Glutamatergic neuron (in vitro differentiated cells): ENCODE data around the gene FCGR3A. TPM values are rescaled to one million over a fixed set of nuclear protein-coding genes. Genes with fewer than 3 reads are reported as not detected.
"Not testable (repeated sequence)": the region's sequence is repeated elsewhere in the genome, so short reads cannot be mapped to it uniquely, and the experiment has no call there.

ENCODE experiments used
- DNase-seq: peaks from one replicate; pipeline ENCODE4 v3.0.0; 2022
- H3K27ac Mint-ChIP-seq: one replicate; pipeline ENCODE4 v1.8.0; 2020; ENCODE audit warnings: mild to moderate bottlenecking, mixed read lengths, inconsistent platforms; ENCODE audit not compliant: unreplicated experiment
- H3K27me3 Mint-ChIP-seq: one replicate; pipeline ENCODE4 v1.8.0; 2020; ENCODE audit warnings: mild to moderate bottlenecking, moderate library complexity, mixed read lengths, inconsistent platforms; ENCODE audit not compliant: unreplicated experiment
- H3K36me3 Mint-ChIP-seq: one replicate; pipeline ENCODE4 v1.8.0; 2020; ENCODE audit warnings: mild to moderate bottlenecking, mixed read lengths, inconsistent platforms; ENCODE audit not compliant: unreplicated experiment
- H3K4me1 Mint-ChIP-seq: one replicate; pipeline ENCODE4 v1.8.0; 2020; ENCODE audit warnings: mild to moderate bottlenecking, low read depth, mixed read lengths, inconsistent platforms; ENCODE audit not compliant: unreplicated experiment
- H3K4me3 Mint-ChIP-seq: one replicate; pipeline ENCODE4 v1.8.0; 2020; ENCODE audit warnings: mild to moderate bottlenecking, mixed read lengths, inconsistent platforms; ENCODE audit not compliant: unreplicated experiment
- H3K9me3 Mint-ChIP-seq: one replicate; pipeline ENCODE4 v1.8.0; 2020; ENCODE audit warnings: mild to moderate bottlenecking, moderate library complexity, mixed read lengths, inconsistent platforms; ENCODE audit not compliant: unreplicated experiment
- long read RNA-seq: library from polyadenylated mRNA; unstranded; transcript quantifications from one replicate; pipeline ENCODE4 v2.0.0, GENCODE V29; 2020; ENCODE audit not compliant: unreplicated experiment
- total RNA-seq: library from RNA; stranded (reverse); fragmentation: NEBNext Ultra II Directional; extraction: Animal tissue kit (Norgen Biotek cat#: 25700); gene quantifications from one replicate; pipeline ENCODE4 v1.2.1, GENCODE V29; 2021; ENCODE audit not compliant: unreplicated experiment
- TF ChIP-seq, protein P1 (sequence below): fragments of 200-600 bp; sonication (generic); IDR thresholded peaks from one replicate; pipeline ENCODE4 v1.5.0; 2021; ENCODE audit not compliant: partially characterized antibody, unreplicated experiment

The FCGR3A gene
- total RNA-seq, result not detected
- long read RNA-seq, result 0 reads

DNA sequence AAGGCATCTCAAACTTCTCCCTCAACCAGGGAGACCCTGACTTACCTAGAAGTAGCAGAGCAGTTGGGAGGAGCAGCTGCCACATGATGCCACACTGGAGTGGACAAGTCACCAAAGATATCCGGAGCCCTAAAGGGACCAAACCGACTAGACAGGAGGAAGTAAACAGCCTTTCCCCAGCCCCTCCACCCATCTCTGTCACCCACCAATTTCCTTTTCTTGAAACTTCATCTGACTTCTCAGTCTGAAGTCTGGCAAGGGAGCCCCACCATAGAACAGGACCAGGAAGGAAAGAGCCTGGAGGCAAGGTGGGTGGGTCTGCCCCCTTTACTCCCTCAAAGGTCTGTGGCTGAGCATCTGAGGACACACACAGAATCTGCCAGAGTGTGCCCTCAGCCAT, at the start of gene FCGR3A:
TSS of gene FCGR3A (minus strand) at position 167 of the 400 bp plus-strand sequence. CDS start at position 85, 82 bp downstream.
- no peak within 1 kb of the TSS for H3K4me3 Mint-ChIP-seq
- H3K36me3 Mint-ChIP-seq, result no peaks in the 10 kb centered on the region

DNA sequence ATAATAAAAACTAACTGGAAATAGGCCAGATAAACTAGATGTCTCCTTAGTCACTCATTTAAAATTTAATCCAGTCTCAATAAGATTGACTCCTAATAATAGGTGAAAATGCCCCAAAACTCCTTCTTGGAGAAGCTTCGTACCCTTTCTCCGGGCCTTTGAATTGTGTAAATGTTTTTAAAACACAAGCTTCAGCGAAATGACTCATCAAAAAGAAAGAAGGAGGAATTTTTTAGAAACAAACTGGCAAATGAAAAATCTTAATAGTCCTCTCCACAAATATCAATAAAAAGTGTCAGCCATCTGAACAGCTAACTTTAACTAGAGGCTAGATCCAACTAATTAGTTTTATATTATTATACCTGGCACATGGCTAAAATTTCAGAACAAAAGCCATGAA, 47.5 kb upstream of the FCGR3A start:
- H3K36me3 Mint-ChIP-seq, H3K9me3 Mint-ChIP-seq, H3K4me3 Mint-ChIP-seq, DNase-seq, H3K4me1 Mint-ChIP-seq, H3K27ac Mint-ChIP-seq, H3K27me3 Mint-ChIP-seq: not testable (repeated sequence)

More for the DNA sequence above, at the start of gene FCGR3A:
- no peak for DNase-seq
- Mint-ChIP-seq H3K4me1 (no peaks in the 10 kb centered on the region), H3K27me3 (peaks cover 1% of the 10 kb centered on the region), H3K9me3 (no peaks in the 10 kb centered on the region), H3K27ac (no peak within 1 kb of the TSS)
- TF ChIP-seq, protein P1, sequence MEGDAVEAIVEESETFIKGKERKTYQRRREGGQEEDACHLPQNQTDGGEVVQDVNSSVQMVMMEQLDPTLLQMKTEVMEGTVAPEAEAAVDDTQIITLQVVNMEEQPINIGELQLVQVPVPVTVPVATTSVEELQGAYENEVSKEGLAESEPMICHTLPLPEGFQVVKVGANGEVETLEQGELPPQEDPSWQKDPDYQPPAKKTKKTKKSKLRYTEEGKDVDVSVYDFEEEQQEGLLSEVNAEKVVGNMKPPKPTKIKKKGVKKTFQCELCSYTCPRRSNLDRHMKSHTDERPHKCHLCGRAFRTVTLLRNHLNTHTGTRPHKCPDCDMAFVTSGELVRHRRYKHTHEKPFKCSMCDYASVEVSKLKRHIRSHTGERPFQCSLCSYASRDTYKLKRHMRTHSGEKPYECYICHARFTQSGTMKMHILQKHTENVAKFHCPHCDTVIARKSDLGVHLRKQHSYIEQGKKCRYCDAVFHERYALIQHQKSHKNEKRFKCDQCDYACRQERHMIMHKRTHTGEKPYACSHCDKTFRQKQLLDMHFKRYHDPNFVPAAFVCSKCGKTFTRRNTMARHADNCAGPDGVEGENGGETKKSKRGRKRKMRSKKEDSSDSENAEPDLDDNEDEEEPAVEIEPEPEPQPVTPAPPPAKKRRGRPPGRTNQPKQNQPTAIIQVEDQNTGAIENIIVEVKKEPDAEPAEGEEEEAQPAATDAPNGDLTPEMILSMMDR, result no peak

DNA sequence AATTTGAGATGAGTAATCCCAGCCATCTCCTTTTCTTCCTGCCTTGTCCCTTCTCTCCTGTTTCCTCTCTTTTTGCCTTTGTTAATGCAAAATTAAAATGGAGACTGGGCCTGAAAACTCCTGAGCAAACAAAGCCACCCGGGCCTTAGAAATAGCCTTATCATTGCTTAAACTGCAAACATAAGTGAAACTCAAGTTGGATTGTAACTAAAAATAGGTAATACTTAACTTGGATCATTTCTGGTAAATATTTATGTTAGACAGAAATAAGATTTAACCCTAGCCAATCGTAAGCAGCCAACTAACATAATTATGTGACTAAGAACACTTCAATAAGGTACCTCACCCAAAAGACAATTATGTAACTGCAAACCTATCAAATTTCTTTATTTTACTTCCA, 46.0 kb upstream of the FCGR3A start:
- H3K27me3 Mint-ChIP-seq, H3K27ac Mint-ChIP-seq, H3K4me3 Mint-ChIP-seq, H3K36me3 Mint-ChIP-seq, H3K4me1 Mint-ChIP-seq, H3K9me3 Mint-ChIP-seq, DNase-seq: not testable (repeated sequence)

DNA sequence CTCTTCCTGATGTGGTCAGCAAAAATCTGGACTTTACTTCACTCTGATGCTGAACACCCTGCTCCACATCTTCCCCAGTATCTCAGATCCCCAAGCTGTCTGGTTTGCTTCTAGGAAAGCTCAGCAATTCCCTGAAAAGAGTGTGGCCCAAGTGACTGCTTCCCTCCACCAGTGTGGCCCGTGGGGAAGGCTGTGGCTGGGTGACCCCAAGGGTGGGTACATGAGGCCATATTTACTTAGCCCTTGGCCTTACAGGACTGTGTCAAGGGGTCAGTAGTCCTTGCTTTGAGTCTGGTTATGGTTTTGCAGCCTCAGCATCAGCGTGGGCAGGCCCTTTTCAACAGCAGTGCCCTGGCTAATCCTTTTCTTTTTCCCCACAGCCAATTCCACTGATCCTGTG, 45.6 kb upstream of the FCGR3A start:
- H3K27ac Mint-ChIP-seq, H3K4me1 Mint-ChIP-seq, DNase-seq, H3K9me3 Mint-ChIP-seq, H3K36me3 Mint-ChIP-seq, H3K4me3 Mint-ChIP-seq, H3K27me3 Mint-ChIP-seq: not testable (repeated sequence)

DNA sequence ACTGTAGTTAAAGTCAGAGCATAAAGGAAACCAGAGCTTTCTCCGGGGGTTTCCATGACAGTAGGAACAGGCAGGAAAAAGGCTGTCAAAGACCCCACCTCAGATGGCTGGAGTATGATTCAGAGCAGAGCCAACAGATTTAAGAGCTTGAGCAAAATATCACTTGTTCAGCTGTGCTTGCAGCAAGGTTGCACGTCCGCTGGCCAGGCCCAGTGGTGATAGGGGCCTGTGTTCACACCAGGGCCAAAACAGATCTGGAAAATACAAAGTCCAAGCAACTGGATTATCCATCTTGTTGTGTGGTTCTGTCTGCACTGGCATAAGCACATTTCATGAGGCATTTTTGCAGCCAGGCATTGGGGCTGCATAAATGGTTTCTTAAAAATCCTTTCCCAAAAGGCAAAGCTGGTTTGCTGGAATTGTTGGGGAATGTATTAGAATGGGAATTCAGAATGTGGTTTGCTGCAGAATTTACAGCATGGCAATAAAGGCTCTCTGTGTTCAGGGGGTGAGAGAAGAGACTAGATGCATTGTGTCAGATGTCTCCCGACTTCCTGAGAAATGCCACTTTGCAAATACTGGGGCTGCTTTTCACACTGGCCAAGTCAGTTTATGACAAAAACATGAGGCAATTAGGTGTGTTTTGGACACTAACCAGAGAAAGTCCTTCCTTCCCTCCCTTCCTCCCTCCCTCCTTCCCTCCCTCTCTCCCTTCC, 44.8 kb upstream of the FCGR3A start:
- not testable (repeated sequence) for H3K36me3 Mint-ChIP-seq, H3K4me1 Mint-ChIP-seq, H3K9me3 Mint-ChIP-seq, DNase-seq, H3K27ac Mint-ChIP-seq, H3K4me3 Mint-ChIP-seq, H3K27me3 Mint-ChIP-seq

DNA sequence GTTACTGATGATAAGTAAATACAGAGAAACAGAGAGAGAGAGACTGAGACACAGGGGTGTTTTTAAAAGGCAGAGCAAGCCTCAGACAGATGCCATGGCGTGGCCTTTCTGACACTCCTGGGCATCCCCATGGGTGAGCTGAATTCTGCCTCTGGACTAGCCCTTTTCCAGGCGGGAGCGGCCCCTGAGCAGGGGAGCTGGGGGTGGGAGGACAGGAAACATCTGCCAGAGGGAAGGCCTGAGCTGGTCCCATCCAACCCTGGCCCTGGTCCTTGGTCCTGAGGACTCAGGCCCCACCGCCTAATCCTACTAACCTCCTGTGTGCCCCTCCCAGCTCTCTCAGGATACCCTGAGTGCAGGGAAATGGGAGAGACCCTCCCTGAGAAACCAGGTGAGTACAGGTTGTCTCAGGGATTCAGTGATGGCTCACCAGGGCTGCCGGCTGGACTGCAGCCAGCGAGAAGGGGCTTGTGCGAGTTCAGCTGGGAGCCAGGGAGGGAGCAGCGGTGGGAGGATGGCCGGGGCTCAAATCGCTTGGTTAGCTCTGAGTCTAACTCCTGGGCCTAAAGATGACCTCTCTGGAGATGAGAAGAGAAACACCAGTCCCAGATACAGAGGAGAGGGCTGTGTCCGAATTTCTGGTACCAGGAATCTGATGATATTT, 43.6 kb upstream of the FCGR3A start:
- not testable (repeated sequence) for H3K4me1 Mint-ChIP-seq, H3K36me3 Mint-ChIP-seq, H3K27me3 Mint-ChIP-seq, H3K4me3 Mint-ChIP-seq, DNase-seq, H3K9me3 Mint-ChIP-seq, H3K27ac Mint-ChIP-seq

DNA sequence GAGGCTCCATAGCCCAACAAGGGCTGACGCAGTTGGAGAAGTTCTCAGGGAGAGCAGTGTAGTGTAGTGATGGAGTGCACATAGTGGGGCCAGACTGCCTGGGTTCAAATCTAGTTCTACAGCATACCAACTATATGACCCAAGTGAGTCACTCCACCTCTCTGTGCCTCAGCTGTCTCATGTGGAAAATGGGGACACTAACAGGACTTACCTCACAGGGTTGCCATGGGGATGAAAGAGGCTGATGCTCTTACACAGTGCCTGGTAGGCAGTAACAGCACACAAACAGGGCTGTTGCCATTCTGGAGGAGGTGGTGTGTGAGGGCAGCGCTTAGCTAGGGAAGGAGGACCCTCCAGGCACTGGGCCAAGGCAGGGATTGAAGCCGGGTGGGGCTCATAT, 43.0 kb upstream of the FCGR3A start:
- not testable (repeated sequence) for H3K36me3 Mint-ChIP-seq, H3K4me3 Mint-ChIP-seq, H3K27ac Mint-ChIP-seq, H3K27me3 Mint-ChIP-seq, DNase-seq, H3K9me3 Mint-ChIP-seq, H3K4me1 Mint-ChIP-seq

DNA sequence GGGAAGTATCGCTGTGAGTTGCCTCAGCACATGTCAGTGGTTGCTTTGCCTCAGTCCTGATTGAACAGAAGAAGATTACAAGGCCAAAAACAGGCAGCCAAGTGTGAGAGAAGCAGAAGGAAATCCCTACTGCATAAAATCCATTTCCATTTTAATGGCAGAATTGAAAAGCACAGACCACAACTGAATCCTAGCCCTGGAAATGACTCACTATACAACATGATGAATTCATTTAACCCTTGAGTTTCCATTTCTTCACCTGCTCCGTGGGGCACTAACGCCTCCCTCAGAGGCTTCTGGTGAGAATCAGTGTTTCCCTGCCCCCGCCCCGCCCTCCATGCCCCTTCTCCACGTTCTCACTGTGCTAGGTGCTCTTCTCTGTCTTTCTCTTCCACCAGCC, 40.3 kb upstream of the FCGR3A start:
- not testable (repeated sequence) for H3K4me1 Mint-ChIP-seq, H3K9me3 Mint-ChIP-seq, H3K27ac Mint-ChIP-seq, DNase-seq, H3K36me3 Mint-ChIP-seq, H3K27me3 Mint-ChIP-seq, H3K4me3 Mint-ChIP-seq

DNA sequence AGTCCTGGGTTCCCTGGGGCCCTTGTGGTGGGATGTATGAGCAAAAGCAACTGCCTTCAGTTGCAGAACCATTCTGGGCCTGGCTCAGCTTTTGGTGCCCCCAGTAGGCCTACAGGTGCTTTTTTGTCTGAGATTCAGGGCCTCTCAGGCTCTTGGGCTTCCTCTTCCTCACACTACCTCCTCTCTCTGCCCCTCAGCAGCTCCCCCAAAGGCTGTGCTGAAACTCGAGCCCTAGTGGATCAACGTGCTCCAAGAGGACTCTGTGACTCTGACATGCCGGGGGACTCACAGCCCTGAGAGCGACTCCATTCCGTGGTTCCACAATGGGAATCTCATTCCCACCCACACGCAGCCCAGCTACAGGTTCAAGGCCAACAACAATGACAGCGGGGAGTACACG, 39.7 kb upstream of the FCGR3A start:
- H3K27ac Mint-ChIP-seq, DNase-seq, H3K9me3 Mint-ChIP-seq, H3K4me1 Mint-ChIP-seq, H3K36me3 Mint-ChIP-seq, H3K4me3 Mint-ChIP-seq, H3K27me3 Mint-ChIP-seq: not testable (repeated sequence)

DNA sequence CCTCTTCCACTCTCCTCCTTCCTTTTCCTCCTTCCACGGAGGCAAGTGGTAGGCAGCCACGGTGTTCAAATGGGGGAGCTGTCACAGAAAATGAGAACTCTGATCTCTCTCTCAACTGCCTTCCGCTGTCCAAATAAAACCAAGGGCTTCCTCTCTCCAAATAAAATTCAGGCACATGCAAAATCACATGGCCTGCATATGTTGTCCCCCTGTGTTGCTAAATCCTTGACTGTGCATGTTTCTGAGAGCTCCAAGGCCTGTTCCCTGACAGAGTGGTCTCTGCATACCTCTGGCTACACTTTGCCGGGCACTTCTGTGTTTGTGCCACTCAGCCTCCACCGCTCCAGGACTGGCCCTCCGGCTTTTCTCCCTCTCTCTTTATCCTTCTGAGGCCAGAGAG, 39.0 kb upstream of the FCGR3A start:
- not testable (repeated sequence) for H3K9me3 Mint-ChIP-seq, H3K27ac Mint-ChIP-seq, DNase-seq

DNA sequence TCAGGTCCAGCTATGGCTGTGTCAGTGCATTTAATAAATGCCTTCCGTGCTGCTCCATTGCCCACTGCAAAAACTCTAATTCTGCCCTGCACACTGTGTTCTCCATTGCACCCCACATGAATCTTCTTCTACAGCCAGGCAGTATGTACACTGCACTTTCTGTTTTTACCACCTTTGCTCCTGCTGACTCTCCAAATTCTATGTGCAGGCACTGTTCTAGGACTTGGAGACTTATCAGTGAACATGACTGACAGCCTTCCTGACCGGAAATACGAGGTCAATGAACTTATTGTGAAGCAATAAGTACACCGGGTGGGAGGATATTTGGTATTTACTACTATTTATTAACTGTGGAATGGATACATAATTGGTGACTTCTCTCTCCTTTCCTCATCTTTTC, 33.3 kb upstream of the FCGR3A start:
- not testable (repeated sequence) for H3K4me3 Mint-ChIP-seq, H3K27me3 Mint-ChIP-seq, H3K36me3 Mint-ChIP-seq, H3K27ac Mint-ChIP-seq, DNase-seq, H3K9me3 Mint-ChIP-seq, H3K4me1 Mint-ChIP-seq

More for the DNA sequence above, 39.0 kb upstream of the FCGR3A start:
- not testable (repeated sequence) for H3K4me3 Mint-ChIP-seq, H3K36me3 Mint-ChIP-seq, H3K4me1 Mint-ChIP-seq, H3K27me3 Mint-ChIP-seq
